Neural crest cell (in vitro differentiated cells): Measurements from ENCODE around the gene DEF6. TPM values are rescaled to one million over a fixed set of nuclear protein-coding genes. Genes with fewer than 3 reads are reported as not detected.
"Not testable (repeated sequence)": the region's sequence is repeated elsewhere in the genome, so short reads cannot be mapped to it uniquely, and the experiment has no call there.

Source experiments
- DNase-seq: peaks from one replicate; pipeline ENCODE4 v3.0.0; 2021; ENCODE audit warnings: low read depth, mixed read lengths, low spot score
- H3K27ac Mint-ChIP-seq: one replicate; pipeline ENCODE4 v1.8.0; 2021; ENCODE audit warnings: mild to moderate bottlenecking, mixed read lengths; ENCODE audit not compliant: unreplicated experiment
- H3K27me3 Mint-ChIP-seq: 2 replicates; pipeline ENCODE4 v1.8.0; 2021; ENCODE audit warnings: low read depth, mild to moderate bottlenecking, mixed read lengths
- H3K36me3 Mint-ChIP-seq: 2 replicates; pipeline ENCODE4 v1.8.0; 2021; ENCODE audit warnings: low read depth, mild to moderate bottlenecking, mixed read lengths
- H3K4me1 Mint-ChIP-seq: 2 replicates; pipeline ENCODE4 v1.8.0; 2021; ENCODE audit warnings: mixed read lengths
- H3K4me3 Mint-ChIP-seq: one replicate; pipeline ENCODE4 v1.8.0; 2021; ENCODE audit warnings: mild to moderate bottlenecking, mixed read lengths
- H3K9me3 Mint-ChIP-seq: 2 replicates; pipeline ENCODE4 v1.8.0; 2021; ENCODE audit warnings: mixed read lengths
- CTCF ChIP-seq: fragments of 200-600 bp; sonication (generic); conservative IDR thresholded peaks from 2 replicates; pipeline ENCODE4 v1.5.0; 2021; ENCODE audit warnings: antibody characterized with exemption, mild to moderate bottlenecking
- total RNA-seq: library from RNA; stranded (reverse); gene quantifications from 2 replicates; pipeline ENCODE4 v1.2.1, GENCODE V29; 2021

DEF6 gene
- total RNA-seq, 1 donor from 2014 or later, result 1.9 TPM

GRCh38 chr6:35319346-35320030 is 21.9 kb downstream of the DEF6 start:
- TF ChIP-seq CTCF, result no peak
- no peak overlapping the region for H3K4me3 Mint-ChIP-seq
- no peaks in the 10 kb centered on the region for H3K36me3 Mint-ChIP-seq
- peaks cover 16% of the 10 kb centered on the region for H3K4me1 Mint-ChIP-seq
- DNase-seq, result no peak
- H3K27ac Mint-ChIP-seq, result no peak overlapping the region
- no peaks in the 10 kb centered on the region for H3K9me3 Mint-ChIP-seq
- H3K27me3 Mint-ChIP-seq, result peaks cover 17% of the 10 kb centered on the region

GRCh38 chr6:35320031-35320410 is 22.4 kb downstream of the DEF6 start:
- H3K9me3 Mint-ChIP-seq, result no peaks in the 10 kb centered on the region
- no peak overlapping the region for H3K27ac Mint-ChIP-seq
- H3K4me1 Mint-ChIP-seq, result peaks cover 16% of the 10 kb centered on the region
- DNase-seq, result no peak
- peak overlapping the region; percentile 58 for H3K4me3 Mint-ChIP-seq
- H3K36me3 Mint-ChIP-seq, result no peaks in the 10 kb centered on the region
- H3K27me3 Mint-ChIP-seq, result peaks cover 15% of the 10 kb centered on the region
- TF ChIP-seq CTCF, result no peak

GRCh38 chr6:35321091-35321490 is 23.5 kb downstream of the DEF6 start:
- Mint-ChIP-seq H3K4me3 (no peak overlapping the region), H3K27ac (no peak overlapping the region), H3K9me3 (no peaks in the 10 kb centered on the region), H3K36me3 (no peaks in the 10 kb centered on the region), H3K4me1 (peaks cover 16% of the 10 kb centered on the region), H3K27me3 (peaks cover 14% of the 10 kb centered on the region)
- no peak for DNase-seq
- no peak for TF ChIP-seq CTCF

GRCh38 chr6:35327349-35328027 is 29.9 kb downstream of the DEF6 start:
- TF ChIP-seq CTCF, result peak; percentile 66
- Mint-ChIP-seq H3K27me3 (peaks cover 2% of the 10 kb centered on the region), H3K4me3 (no peak overlapping the region), H3K4me1 (peaks cover 5% of the 10 kb centered on the region), H3K9me3 (no peaks in the 10 kb centered on the region), H3K36me3 (peaks cover 2% of the 10 kb centered on the region), H3K27ac (no peak overlapping the region)
- DNase-seq, result peak; percentile 51

GRCh38 chr6:35328108-35328723 is 30.6 kb downstream of the DEF6 start:
- DNase-seq, result no peak
- H3K9me3 Mint-ChIP-seq, result no peaks in the 10 kb centered on the region
- TF ChIP-seq CTCF, result no peak
- H3K27me3 Mint-ChIP-seq, result peaks cover 5% of the 10 kb centered on the region
- peaks cover 5% of the 10 kb centered on the region for H3K4me1 Mint-ChIP-seq
- H3K27ac Mint-ChIP-seq, result no peak overlapping the region
- H3K4me3 Mint-ChIP-seq, result no peak overlapping the region
- H3K36me3 Mint-ChIP-seq, result peaks cover 2% of the 10 kb centered on the region

- peaks cover 12% of the 10 kb centered on the region for H3K27me3 Mint-ChIP-seq
- H3K27ac Mint-ChIP-seq, H3K9me3 Mint-ChIP-seq, DNase-seq, H3K36me3 Mint-ChIP-seq, H3K4me1 Mint-ChIP-seq, H3K4me3 Mint-ChIP-seq: not testable (repeated sequence)
These were observed 31.3 kb downstream of the DEF6 start for GRCh38 chr6:35328965-35329364.
